NCI-H345 treated with DMSO at 0.1 percent for 48 hours (cell line): ENCODE data around the gene TMEM217.
"Not testable (repeated sequence)": the region's sequence is repeated elsewhere in the genome, so short reads cannot be mapped to it uniquely, and the experiment has no call there.

ENCODE experiments used
- DNase-seq: peaks from one replicate; lab custom pipeline; 2025; ENCODE audit not compliant: unreplicated experiment; lab: John Stamatoyannopoulos, UW

The TMEM217 gene

DNA sequence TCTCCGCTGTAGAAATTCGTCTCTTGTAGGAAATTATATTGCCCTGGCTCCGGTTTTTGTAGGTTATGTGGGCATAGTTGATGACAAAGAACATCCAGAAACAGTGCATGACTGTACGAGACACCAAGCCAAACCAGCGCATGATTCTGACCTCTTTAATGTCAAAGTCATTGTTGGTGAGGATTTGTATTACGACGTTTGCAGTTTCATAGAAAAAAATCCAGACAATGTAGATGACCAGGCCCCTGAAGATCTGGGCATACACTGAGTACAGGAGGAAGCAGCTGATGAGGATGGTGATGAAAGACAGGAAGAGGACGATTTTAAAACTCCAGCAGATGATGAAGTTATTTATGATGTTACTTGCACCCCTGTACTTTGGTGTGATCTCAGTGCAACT is 39.4 kb downstream of the TMEM217 start:
- no peak for DNase-seq

DNA sequence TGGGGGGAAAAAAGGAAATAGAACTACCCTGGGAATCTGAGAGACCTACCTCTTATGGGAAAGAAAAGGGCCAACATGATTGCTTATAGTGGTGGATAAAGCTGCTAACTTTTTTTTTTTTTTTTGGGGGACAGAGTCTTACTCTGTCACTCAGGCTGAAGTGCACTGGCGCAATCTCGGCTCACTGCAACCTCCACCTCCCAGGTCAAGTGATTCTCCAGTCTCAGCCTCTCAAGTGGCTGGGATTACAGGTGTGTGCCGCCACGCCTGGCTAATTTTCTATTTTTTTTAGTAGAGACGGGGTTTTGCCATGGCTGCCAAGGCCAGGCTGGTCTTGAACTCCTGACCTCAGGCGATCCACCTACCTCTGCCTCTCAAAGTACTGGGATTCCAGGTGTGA is 39.9 kb downstream of the TMEM217 start:
- no peak for DNase-seq

DNA sequence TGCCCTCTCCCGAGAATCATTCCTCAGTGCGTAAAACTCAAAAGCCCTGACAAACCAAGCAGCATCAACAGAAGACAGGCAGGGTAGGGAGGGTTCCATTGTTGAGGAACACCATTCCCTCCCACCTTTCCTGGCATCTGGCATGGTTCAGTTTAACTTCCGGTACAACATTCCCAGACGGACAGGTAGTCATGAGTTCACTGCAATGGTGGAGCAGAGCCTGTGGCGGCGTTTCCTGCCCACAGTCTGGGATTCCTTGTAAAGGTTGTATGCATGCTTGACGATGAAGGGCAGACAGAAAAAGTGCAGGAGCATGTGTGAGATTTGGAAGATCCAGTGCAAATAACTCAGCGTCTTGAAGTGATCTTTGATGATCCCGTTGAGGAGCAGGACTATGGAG is 45.7 kb downstream of the TMEM217 start:
- no peak for DNase-seq

DNA sequence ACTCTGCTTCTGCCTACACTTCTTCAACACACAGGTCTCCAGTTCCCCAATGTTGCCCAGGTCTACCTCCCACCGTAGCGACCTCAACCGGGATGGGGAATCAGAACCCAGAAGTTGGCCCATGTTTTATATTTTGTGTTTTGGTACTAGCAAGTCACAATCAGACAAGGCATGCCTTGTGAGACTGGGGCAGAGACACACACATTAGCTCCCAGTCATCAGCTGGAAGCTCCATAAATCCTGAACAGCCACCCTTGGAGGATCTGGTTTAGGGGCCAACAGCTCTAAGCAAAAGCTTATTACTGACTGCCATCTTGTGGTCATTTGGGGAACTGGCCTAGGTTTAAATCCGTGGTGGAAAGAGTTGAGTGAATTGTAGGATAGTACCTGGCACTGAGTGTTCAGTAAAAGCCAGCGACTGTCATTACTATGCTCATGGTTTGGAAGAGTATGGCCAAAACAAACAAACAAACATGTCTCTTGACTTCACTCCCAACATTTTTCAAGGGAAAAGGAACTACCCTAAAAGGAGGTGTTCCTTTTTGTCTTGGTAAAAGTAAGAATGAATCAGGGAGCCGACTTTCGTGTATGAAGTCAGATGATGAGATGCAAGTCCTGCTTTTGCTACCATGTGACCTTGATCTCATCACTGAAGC is 47.5 kb downstream of the TMEM217 start:
- DNase-seq = peak; percentile 49

DNA sequence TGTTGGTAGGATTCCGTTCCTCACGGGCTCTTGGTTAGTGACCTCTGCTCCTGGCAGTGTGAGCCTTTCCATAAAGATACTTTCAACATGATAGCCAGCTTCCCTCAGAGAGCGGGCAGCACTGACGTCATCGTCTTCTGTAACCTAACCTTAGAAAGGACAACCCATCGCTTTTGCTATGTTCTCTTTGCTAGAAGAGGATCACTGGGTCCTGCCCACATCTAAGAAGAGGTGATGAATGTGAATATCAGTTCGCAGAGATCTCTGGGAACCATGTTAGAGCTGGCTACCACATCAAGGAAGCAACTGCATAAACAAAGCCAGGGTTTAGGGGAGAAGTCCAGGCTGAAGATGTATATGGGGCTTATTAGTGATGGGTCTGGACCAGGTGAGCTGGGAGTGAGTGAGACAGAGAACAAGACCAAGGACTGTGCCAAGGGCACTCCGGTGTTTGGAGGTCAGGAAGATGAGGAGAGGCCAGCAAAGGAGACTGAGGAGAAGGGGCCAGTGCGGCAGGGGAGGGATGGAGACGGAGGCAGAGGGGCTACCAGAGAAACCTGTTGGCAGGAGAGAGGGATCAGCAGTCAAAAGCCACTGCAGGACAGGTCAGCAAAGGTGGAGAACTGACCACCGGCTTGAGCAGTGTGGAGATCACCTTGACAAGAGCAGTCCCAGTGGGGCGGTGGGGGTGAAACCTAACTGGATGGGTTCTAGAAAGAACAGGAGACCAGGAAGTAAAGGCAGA is 48.3 kb downstream of the TMEM217 start:
- DNase-seq = no peak

DNA sequence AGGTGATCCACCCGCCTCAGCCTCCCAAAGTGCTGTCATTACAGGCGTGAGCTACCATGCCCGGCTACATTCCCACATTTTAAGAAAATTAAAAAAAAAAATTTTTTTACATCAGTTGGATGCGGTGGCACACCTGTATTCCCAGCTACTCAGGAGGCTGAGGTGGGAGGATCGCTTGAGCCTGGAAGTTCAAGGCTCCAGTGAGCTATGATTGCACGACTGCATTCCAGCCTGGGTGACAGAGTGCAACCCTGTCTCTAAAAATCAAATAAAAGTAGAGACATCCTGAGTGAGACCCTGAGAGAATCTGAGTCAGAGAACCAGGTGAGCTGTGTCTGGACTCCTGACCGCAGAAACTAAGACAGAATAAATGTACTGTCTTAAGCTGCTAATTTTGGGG is 49.2 kb downstream of the TMEM217 start:
- DNase-seq = no peak

DNA sequence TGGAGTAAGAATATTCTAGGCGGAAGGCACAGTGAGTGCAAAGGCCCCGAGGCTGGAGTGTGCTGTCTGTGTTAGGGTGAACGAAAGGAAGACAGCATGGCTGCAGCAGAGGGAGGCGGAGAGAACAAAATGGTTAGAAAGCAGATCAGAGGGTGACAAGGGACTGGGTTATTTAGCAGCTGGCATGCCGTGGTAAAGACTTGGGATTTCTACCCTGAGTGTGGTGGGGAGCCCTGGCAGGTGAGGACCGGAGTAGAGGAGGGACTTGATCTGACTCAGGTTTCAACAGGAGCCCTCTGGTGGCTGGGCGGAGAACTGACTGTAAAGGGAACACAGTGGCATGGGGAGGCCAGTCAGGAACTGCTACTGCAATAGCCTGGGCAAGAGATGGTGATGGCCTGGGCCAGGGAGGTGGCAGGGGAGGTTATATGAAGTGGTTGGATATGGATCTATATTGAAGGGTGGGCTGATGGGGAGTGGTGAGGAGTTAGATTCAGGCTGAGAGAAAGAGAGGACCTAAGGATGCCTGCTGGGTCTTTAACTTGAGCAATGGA is 50.0 kb downstream of the TMEM217 start:
- DNase-seq = peak; percentile 62

DNA sequence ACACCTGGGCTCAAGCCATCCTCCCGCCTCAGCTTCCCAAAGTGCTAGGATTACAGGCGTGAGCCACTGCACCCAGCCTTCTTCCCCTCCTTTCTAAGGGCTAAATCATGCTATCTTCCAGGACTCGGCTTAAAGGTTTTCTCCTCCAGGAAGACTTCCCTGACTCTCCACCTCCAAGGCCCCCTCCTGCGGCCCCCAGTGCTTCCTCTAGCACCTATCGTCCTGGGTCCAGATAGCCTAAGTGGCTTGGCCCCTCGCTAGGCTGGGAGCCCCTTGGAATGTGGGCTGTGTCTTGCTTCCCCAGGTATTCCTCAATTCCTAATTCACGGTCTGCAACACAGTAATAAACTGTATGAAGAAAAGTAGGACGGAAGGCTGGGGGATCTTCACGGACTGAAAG is 51.3 kb downstream of the TMEM217 start:
- DNase-seq = no peak

DNA sequence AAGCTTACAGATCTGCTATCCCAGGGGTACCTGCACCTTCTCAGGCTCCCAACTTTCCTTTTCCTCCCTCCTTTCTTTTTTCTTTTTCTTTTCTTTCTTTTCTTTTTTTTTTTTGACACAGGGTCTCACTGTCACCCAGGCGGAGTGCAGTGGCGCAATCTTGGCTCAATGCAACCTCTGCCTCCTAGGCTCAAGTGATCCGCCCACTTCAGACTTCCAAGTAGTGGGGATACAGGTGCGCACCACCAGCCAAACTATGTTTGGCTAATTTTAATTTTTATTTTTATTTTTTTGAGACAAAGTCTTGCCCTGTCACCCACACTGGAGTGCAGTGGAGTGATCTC is 52.0 kb downstream of the TMEM217 start:
- DNase-seq = no peak

DNA sequence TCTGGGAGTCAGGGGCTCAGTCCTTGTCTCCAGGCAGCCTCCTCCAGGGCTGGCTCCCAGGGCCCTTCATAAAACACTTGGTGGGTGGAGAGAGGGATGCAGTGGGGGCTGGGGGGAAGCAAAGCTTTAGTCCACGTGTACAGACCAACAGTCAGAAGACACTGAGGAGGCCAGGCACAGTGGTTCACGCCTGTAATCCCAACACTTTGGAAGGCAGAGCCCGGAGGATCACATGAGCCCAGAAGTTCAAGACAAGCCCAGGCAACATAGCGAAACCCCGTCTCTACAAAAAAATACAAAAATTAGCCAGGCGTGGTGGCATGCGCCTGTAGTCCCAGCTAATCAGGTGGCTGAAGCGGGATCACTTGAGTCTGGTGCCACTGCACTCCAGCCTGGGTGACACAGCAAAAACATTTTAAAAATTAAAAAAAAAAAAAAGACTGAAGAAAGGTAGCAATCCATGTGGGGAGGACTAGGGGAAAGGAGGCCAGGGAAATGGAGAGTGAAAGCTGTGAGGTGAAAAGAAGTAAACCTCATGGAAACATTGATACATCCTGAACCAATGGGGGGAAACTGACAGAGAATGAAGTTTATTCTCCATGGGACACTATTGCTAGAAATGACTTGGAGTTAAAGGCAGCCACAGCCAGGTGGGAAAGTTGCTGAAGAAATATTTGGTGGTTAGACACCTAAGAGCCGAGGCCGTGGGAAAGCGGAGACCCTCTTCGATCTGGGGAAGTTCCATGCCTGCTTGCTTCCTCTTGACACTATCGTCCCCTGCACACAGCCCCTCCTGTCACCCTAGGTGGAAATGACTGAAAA is 52.6 kb downstream of the TMEM217 start:
- no peak for DNase-seq

DNA sequence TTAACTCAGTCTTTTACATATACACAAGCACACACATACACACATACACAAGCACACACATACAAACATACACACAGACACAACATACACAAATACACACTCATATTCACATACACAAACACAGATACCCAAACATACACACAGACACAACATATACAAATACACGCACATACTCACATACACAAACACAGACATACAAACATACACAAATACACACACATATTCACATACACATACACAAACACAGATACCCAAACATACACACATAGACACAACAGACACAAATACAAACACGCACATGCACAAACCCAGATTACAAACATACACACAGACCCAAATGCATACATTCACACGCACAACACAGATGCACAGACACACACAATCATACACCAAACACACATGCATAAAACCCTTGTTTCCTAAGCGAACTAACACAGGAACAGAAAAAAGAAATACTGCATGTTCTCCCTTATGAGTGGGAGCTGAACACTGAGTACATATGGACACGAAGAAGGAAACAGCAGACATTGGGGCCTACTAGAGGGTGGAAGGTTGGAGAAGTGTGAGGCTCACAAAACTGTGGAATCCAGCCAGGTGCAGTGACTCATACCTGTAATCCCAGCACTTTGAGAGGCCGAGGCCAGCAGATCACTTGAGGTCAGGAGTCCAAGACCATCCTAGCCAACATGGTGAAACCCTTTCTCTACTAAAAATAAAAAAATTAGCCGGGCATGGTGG is 53.8 kb downstream of the TMEM217 start:
- DNase-seq = no peak

DNA sequence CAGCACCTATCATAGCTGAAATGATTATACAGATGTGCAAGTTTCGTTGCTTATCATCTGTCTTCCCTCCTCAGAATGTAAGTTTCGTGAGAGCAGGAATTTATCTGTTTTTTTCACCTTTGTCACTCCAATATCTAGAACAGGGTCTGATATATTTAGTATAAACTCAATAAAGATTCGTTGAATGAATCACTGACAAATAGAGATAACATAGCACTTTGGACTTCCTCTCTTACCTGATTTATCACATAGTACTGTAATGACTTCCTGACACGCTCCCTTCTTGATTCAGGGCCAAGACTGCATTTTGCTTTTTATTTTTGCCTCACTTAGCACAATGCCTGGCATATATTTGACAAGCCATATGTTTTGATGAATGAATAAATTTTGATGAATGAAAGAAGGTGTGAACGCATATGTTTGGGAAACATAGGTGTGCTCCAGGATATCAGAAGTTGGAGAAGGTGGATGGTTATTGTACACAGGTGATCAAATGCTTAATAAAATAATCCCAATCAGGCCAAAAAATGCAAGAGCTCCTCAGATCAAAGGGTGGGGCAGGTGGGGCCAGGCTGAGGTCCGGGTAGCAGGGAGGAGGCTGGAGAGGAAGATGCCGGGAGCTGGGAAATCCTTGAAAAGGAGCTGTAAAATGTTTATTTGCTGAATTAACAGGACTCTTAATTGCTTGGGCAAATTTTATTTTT is 55.0 kb downstream of the TMEM217 start:
- DNase-seq = no peak

DNA sequence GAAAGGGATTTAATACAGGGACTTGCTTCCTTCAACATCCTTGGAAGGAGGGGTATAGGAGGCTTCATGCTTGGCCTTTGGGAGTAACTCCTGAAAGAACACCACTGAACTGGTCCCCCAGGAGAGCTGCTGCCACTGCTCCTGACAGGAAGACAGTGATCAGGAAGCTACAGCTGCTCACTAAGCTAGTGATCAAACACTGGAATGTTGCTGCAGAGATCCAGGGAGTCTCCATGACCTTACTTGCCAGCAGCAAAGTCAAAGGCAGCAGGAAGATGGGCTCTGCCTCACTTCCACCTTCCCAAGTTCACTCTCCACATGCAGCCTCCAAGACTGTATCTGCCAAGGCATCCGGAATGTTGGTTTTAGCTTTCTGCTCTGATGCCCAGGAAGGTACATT is 56.2 kb downstream of the TMEM217 start:
- no peak for DNase-seq

DNA sequence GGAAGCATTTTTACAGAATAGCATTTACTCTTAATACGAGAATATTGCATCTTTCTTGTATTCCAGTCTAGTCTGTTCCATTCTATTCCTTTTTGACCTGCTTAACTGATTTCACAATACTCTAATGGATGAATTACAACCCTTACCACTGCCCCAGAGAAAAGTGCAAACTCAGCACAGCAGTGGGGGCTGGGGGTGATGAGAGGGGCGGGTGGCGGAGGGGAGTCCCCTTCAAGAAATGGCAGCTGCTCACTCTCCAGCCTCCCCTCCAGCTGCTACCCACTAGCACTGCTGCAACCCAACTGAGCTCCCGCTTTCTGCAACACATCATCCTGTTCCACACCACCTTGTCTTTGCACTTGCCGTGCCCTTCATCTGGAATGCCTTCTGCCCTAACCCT is 57.9 kb downstream of the TMEM217 start:
- no peak for DNase-seq

DNA sequence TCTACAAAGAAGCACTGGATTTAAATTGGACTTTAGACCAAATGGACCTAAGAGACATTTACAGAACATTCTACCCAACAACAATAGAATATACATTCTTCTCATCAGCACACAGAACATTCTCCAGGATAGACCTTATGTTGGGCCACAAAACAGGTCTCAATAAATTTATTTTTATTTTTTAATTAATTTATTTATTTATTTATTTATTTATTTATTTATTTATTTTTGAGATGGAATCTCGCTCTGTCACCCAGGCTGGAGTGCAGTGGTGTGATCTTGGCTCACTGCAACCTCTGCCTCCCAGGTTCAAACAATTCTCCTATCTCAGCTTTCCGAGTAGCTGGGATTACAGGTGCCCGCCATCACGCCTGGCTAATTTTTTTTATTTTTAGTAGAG is 61.5 kb downstream of the TMEM217 start:
- not testable (repeated sequence) for DNase-seq

DNA sequence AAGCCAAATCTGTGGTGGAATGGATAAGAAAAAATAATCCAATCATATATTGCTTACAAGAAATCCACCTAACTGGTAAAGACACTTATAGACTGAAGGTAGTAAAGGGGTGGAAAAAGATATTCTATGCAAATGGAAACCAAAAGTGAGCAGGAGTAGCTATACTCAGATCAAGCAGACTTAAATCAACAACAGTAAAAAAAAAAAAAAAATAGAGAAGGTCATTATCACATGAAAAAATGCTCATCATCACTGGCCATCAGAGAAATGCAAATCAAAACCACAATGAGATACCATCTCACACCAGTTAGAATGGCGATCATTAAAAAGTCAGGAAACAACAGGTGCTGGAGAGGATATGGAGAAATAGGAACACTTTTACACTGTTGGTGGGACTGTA is 63.1 kb downstream of the TMEM217 start:
- not testable (repeated sequence) for DNase-seq

DNA sequence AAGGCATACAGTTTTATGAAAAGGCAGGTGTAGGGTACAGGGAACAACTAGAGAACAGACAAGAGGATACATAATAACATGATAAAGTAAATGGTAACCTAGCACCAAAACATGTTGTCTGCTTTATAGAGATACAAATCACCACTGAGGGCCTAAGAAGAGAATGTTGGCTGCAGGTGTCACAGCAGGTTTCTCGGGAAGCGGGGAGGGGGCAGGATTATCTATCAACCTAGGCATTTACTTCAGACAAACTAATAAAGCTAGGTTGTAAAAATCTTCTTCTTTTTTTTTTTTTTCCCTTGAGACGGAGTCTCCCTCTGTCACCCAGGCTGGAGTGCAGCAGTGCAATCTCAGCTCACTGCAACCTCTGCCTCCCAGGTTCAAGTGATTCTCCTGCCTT is 65.3 kb downstream of the TMEM217 start:
- peak; percentile 25 for DNase-seq

DNA sequence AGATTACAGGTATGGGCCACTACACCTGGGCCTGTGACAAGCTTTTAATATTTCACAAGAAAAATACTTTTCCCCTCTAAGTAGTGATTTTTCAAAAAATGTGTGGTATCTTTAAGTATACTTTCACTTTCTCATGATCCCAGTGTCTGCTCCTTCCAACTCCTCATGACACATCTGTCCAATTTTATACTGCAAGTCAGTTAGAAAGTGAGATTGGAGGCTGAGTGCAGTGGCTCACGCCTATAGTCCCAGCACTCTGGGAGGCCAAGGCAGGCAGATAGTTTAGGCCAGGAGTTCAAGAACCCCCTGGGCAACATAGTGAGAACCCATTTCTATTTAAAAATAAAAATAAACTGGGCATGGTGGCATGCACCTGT is 67.8 kb downstream of the TMEM217 start:
- no peak for DNase-seq

DNA sequence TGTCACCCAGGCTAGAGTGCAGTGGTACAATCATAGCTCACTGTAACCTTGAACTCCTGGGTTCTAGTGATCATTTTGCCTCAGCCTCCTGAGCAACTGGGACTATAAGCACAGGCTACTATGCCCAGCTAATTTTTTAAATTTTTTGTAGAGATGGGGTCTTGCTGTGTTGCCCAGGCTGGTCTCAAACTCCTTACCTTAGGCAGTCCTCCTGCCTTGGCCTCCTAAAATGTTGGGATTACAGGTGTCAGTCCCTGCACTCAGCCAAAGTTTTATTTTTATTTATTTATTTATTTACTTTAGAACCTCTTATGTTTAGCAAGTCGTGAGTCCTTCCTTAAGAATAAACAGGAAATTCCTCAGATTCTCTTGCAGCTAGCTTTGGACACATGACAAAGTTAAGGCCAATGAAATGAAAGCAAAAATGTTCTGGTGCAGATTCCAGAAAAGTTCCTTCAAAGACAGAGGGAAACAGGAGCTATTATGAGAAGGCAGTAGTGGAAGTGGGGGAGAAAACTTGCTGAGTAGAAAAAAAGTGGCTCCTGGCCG is 68.9 kb downstream of the TMEM217 start:
- no peak for DNase-seq

DNA sequence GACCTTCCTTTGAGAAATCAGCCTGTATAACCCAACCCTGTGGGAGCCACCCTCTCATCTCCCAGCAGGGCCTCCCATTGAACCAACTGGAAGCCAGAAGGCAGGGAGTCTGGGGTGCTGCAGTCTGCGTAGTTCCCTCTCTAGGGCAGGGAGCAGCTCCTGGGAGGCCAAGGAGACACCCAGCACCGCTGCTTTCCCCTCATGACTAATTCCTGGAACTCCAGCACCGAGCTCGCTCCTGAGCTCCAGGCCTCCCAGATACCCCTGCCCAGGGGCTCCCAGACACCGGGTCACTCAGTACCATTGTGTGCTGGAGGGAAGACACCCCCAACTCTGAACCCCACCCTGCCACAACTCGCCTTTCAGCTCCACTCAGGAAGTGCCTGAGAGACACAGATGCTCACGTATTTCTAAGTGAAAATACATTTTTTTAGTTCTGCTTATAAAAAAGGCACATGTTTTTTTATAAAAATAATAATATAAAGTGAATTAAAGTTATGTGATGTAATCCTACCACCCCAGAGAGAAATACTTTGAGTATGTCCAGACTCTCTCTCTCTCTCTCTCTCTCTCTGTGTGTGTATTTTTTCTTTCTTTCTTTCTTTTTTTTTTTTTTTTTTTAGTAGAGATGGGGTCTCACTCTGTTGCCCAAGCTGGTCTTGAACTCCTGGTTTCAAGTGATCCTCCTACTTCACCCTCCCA is 70.5 kb downstream of the TMEM217 start:
- DNase-seq = no peak
